Activated T-helper 1 cell treated with anti-CD3 and anti-CD28 coated beads, Interleukin-12 subunit alpha, Interleukin-12 subunit beta, Interleukin-2, Interleukin-4 antibody, amounts not matched to agents 30 ng/mL and 10 ng/mL and 1 ng/mL, durations not matched to agents 14 hours and 24 hours and 36 hours (primary cell): ENCODE data around the gene PALS2. TPM values are rescaled to one million over a fixed set of nuclear protein-coding genes. Genes with fewer than 3 reads are reported as not detected.

ENCODE experiments used
- DNase-seq: peaks from one replicate; pipeline ENCODE4 v3.0.0; 2021; ENCODE audit warnings: low spot score
- H3K27ac Mint-ChIP-seq: one replicate; pipeline ENCODE4 v1.8.0; 2021; ENCODE audit warnings: mild to moderate bottlenecking, mixed read lengths
- H3K27me3 Mint-ChIP-seq: one replicate; pipeline ENCODE4 v1.8.0; 2022; ENCODE audit warnings: mild to moderate bottlenecking, moderate library complexity, mixed read lengths; ENCODE audit not compliant: insufficient read depth
- H3K36me3 Mint-ChIP-seq: one replicate; pipeline ENCODE4 v1.8.0; 2021; ENCODE audit warnings: low read depth, mixed read lengths
- H3K4me1 Mint-ChIP-seq: one replicate; pipeline ENCODE4 v1.8.0; 2021; ENCODE audit warnings: low read depth, mixed read lengths
- H3K4me3 Mint-ChIP-seq: one replicate; pipeline ENCODE4 v1.8.0; 2021; ENCODE audit warnings: mild to moderate bottlenecking, moderate library complexity, mixed read lengths
- H3K9me3 Mint-ChIP-seq: one replicate; pipeline ENCODE4 v1.8.0; 2021; ENCODE audit warnings: mixed read lengths
- intact Hi-C: fragments of 100-400 bp; cut with micrococcal nuclease; formaldehyde crosslinking; loops from one replicate; pipeline ENCODE4 v1.15.1; 2024
- total RNA-seq: library from RNA; stranded (reverse); gene quantifications from 2 replicates; pipeline ENCODE4 v1.2.3, GENCODE V29; 2022

PALS2 gene
- total RNA-seq, 1 donor from 2014 or later = 34.9 TPM

GRCh38 chr7:24597014-24597413, 23.8 kb downstream of the PALS2 start:
- no peaks in the 10 kb centered on the region for H3K4me1 Mint-ChIP-seq
- DNase-seq = no peak
- peaks cover 6% of the 10 kb centered on the region for H3K36me3 Mint-ChIP-seq
- intact Hi-C loops = loop anchor here (2.0 kb wide), 1 partner anchor 16 kb away; no protein-coding TSS in a partner anchor
- peaks cover 8% of the 10 kb centered on the region for H3K9me3 Mint-ChIP-seq
- H3K27me3 Mint-ChIP-seq = no peaks in the 10 kb centered on the region
- H3K4me3 Mint-ChIP-seq = no peak overlapping the region
- H3K27ac Mint-ChIP-seq = no peak overlapping the region

GRCh38 chr7:24601600-24601999, 28.3 kb downstream of the PALS2 start:
- Mint-ChIP-seq H3K4me1 (no peaks in the 10 kb centered on the region), H3K4me3 (no peak overlapping the region), H3K27ac (no peak overlapping the region), H3K27me3 (no peaks in the 10 kb centered on the region), H3K9me3 (peaks cover 19% of the 10 kb centered on the region), H3K36me3 (peaks cover 16% of the 10 kb centered on the region)
- intact Hi-C loops = no loop called here
- no peak for DNase-seq

- intact Hi-C loops = no loop called here
- peaks cover under 1% of the 10 kb centered on the region for H3K4me1 Mint-ChIP-seq
- peaks cover 19% of the 10 kb centered on the region for H3K9me3 Mint-ChIP-seq
- H3K27me3 Mint-ChIP-seq = no peaks in the 10 kb centered on the region
- no peak overlapping the region for H3K4me3 Mint-ChIP-seq
- DNase-seq = no peak
- no peak overlapping the region for H3K27ac Mint-ChIP-seq
- H3K36me3 Mint-ChIP-seq = peaks cover 17% of the 10 kb centered on the region
These were observed 29.7 kb downstream of the PALS2 start for GRCh38 chr7:24602860-24603456.

- DNase-seq = no peak
- Mint-ChIP-seq H3K9me3 (peaks cover 19% of the 10 kb centered on the region), H3K27ac (no peak overlapping the region), H3K4me1 (peaks cover 12% of the 10 kb centered on the region), H3K4me3 (no peak overlapping the region), H3K36me3 (peaks cover 17% of the 10 kb centered on the region), H3K27me3 (no peaks in the 10 kb centered on the region)
- intact Hi-C loops = no loop called here
These were observed 31.4 kb downstream of the PALS2 start for GRCh38 chr7:24604630-24605029.

- H3K4me1 Mint-ChIP-seq = peaks cover 16% of the 10 kb centered on the region
- no peaks in the 10 kb centered on the region for H3K9me3 Mint-ChIP-seq
- H3K36me3 Mint-ChIP-seq = peaks cover 1% of the 10 kb centered on the region
- H3K27me3 Mint-ChIP-seq = no peaks in the 10 kb centered on the region
- intact Hi-C loops = no loop called here
- DNase-seq = no peak
- no peak overlapping the region for H3K4me3 Mint-ChIP-seq
- no peak overlapping the region for H3K27ac Mint-ChIP-seq
These were observed 35.3 kb downstream of the PALS2 start for GRCh38 chr7:24608504-24608903.

- peaks cover 1% of the 10 kb centered on the region for H3K36me3 Mint-ChIP-seq
- H3K27me3 Mint-ChIP-seq = no peaks in the 10 kb centered on the region
- H3K27ac Mint-ChIP-seq = no peak overlapping the region
- no peak for DNase-seq
- peaks cover 16% of the 10 kb centered on the region for H3K4me1 Mint-ChIP-seq
- H3K9me3 Mint-ChIP-seq = no peaks in the 10 kb centered on the region
- no peak overlapping the region for H3K4me3 Mint-ChIP-seq
- intact Hi-C loops = no loop called here
These were observed 35.8 kb downstream of the PALS2 start for GRCh38 chr7:24609059-24609458.

- H3K4me3 Mint-ChIP-seq = no peak overlapping the region
- peaks cover 1% of the 10 kb centered on the region for H3K36me3 Mint-ChIP-seq
- peaks cover 16% of the 10 kb centered on the region for H3K4me1 Mint-ChIP-seq
- intact Hi-C loops = no loop called here
- no peaks in the 10 kb centered on the region for H3K9me3 Mint-ChIP-seq
- DNase-seq = no peak
- H3K27me3 Mint-ChIP-seq = peaks cover 3% of the 10 kb centered on the region
- no peak overlapping the region for H3K27ac Mint-ChIP-seq
These were observed 36.3 kb downstream of the PALS2 start for GRCh38 chr7:24609570-24609969.

- Mint-ChIP-seq H3K9me3 (peaks cover 5% of the 10 kb centered on the region), H3K4me1 (peaks cover 16% of the 10 kb centered on the region), H3K27me3 (peaks cover 3% of the 10 kb centered on the region), H3K27ac (no peak overlapping the region), H3K36me3 (peaks cover 5% of the 10 kb centered on the region), H3K4me3 (no peak overlapping the region)
- intact Hi-C loops = no loop called here
- no peak for DNase-seq
These were observed 37.9 kb downstream of the PALS2 start for GRCh38 chr7:24611130-24611529.

- Mint-ChIP-seq H3K4me1 (no peaks in the 10 kb centered on the region), H3K27ac (no peak overlapping the region), H3K4me3 (no peak overlapping the region), H3K36me3 (peaks cover 4% of the 10 kb centered on the region), H3K9me3 (peaks cover 22% of the 10 kb centered on the region), H3K27me3 (peaks cover 3% of the 10 kb centered on the region)
- no peak for DNase-seq
- intact Hi-C loops = no loop called here
These were observed 44.8 kb downstream of the PALS2 start for GRCh38 chr7:24617957-24618616.

- Mint-ChIP-seq H3K9me3 (peaks cover 20% of the 10 kb centered on the region), H3K4me3 (no peak overlapping the region), H3K27ac (no peak overlapping the region), H3K27me3 (no peaks in the 10 kb centered on the region), H3K36me3 (peaks cover 2% of the 10 kb centered on the region), H3K4me1 (no peaks in the 10 kb centered on the region)
- intact Hi-C loops = no loop called here
- DNase-seq = no peak
These were observed 46.7 kb downstream of the PALS2 start for GRCh38 chr7:24619978-24620377.

GRCh38 chr7:24622646-24623182, 49.5 kb downstream of the PALS2 start:
- intact Hi-C loops = no loop called here
- Mint-ChIP-seq H3K4me1 (no peaks in the 10 kb centered on the region), H3K27me3 (no peaks in the 10 kb centered on the region), H3K36me3 (peaks cover 10% of the 10 kb centered on the region), H3K9me3 (peaks cover 26% of the 10 kb centered on the region), H3K27ac (no peak overlapping the region), H3K4me3 (no peak overlapping the region)
- DNase-seq = no peak
